ENCODE data around the gene RAB11FIP4. TPM values are rescaled to one million over a fixed set of nuclear protein-coding genes. Genes with fewer than 3 reads are reported as not detected.

Gene RAB11FIP4
- total and polyA plus RNA-seq, 4 donors: 1.5 to 16.0 (median 3.3) TPM

DNA sequence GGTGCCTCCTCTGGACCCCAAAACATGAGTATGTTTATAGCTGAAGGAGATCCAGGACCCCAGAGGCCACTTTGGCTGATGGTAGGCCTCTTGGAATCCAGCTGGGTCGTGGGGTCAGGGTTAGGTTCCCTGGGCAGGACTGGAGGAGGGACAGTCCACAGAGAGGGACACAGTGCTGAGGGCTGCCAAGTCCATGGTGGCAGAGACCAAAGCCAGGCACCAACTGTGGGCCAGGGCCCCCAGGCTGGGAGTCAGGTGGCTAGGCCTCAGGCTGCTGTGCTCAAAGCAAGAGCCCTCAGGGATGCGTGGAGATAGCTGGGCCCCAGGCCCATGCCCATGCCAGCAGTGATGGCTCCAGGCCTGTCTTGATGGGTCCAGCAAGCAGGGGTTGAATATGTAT lies 44.1 kb downstream of the RAB11FIP4 start:
- Histone ChIP-seq H3K36me3 (ENCODE audit: control insufficient read depth in 4 of 4, insufficient read depth in 3 of 4, low read depth in 1 of 4, low read length in 3 of 4) (no peaks in the 10 kb centered on the region), H3K4me3 (ENCODE audit: low read depth in 1 of 3, low read length in 3 of 3) (no peak overlapping the region), H3K9me3 (ENCODE audit: control insufficient read depth in 4 of 4, low read length in 3 of 4) (no peaks in the 10 kb centered on the region), H3K27ac (ENCODE audit: low read depth in 1 of 2, low read length in 2 of 2) (no peak overlapping the region), H3K9ac (ENCODE audit: low read depth in 1 of 2, low read length in 2 of 2) (no peak overlapping the region), H3K4me1 (ENCODE audit: control insufficient read depth in 4 of 4, insufficient read depth in 4 of 4, low read length in 3 of 4) (peaks cover 0 to 8% (median 0%) of the 10 kb centered on the region in 4 donors), H3K27me3 (ENCODE audit: control insufficient read depth in 4 of 4, insufficient read depth in 4 of 4, low read length in 3 of 4) (peaks cover 0 to 1% (median 0%) of the 10 kb centered on the region in 4 donors)
- WGBS: 77% methylated on average over 2 of the region's 2 CpGs
- TF ChIP-seq, protein P1, sequence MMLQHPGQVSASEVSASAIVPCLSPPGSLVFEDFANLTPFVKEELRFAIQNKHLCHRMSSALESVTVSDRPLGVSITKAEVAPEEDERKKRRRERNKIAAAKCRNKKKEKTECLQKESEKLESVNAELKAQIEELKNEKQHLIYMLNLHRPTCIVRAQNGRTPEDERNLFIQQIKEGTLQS (IDR thresholded peaks at IDR 0.05): no peak
- TF ChIP-seq, protein P2, sequence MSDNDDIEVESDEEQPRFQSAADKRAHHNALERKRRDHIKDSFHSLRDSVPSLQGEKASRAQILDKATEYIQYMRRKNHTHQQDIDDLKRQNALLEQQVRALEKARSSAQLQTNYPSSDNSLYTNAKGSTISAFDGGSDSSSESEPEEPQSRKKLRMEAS (IDR thresholded peaks at IDR 0.05): no peak
- TF ChIP-seq HNF4A (conservative IDR thresholded peaks at IDR 0.05): no peak
- TF ChIP-seq SP1 (IDR thresholded peaks at IDR 0.05): no peak
- TF ChIP-seq, protein P3, sequence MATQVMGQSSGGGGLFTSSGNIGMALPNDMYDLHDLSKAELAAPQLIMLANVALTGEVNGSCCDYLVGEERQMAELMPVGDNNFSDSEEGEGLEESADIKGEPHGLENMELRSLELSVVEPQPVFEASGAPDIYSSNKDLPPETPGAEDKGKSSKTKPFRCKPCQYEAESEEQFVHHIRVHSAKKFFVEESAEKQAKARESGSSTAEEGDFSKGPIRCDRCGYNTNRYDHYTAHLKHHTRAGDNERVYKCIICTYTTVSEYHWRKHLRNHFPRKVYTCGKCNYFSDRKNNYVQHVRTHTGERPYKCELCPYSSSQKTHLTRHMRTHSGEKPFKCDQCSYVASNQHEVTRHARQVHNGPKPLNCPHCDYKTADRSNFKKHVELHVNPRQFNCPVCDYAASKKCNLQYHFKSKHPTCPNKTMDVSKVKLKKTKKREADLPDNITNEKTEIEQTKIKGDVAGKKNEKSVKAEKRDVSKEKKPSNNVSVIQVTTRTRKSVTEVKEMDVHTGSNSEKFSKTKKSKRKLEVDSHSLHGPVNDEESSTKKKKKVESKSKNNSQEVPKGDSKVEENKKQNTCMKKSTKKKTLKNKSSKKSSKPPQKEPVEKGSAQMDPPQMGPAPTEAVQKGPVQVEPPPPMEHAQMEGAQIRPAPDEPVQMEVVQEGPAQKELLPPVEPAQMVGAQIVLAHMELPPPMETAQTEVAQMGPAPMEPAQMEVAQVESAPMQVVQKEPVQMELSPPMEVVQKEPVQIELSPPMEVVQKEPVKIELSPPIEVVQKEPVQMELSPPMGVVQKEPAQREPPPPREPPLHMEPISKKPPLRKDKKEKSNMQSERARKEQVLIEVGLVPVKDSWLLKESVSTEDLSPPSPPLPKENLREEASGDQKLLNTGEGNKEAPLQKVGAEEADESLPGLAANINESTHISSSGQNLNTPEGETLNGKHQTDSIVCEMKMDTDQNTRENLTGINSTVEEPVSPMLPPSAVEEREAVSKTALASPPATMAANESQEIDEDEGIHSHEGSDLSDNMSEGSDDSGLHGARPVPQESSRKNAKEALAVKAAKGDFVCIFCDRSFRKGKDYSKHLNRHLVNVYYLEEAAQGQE (IDR thresholded peaks at IDR 0.05): no peak
- no peak for TF ChIP-seq JUND (IDR thresholded peaks at IDR 0.05)
- no peak for TF ChIP-seq GABPA (IDR thresholded peaks at IDR 0.05 in 1 of 2, conservative IDR thresholded peaks at IDR 0.05 in 1 of 2)
- TF ChIP-seq, protein P4, sequence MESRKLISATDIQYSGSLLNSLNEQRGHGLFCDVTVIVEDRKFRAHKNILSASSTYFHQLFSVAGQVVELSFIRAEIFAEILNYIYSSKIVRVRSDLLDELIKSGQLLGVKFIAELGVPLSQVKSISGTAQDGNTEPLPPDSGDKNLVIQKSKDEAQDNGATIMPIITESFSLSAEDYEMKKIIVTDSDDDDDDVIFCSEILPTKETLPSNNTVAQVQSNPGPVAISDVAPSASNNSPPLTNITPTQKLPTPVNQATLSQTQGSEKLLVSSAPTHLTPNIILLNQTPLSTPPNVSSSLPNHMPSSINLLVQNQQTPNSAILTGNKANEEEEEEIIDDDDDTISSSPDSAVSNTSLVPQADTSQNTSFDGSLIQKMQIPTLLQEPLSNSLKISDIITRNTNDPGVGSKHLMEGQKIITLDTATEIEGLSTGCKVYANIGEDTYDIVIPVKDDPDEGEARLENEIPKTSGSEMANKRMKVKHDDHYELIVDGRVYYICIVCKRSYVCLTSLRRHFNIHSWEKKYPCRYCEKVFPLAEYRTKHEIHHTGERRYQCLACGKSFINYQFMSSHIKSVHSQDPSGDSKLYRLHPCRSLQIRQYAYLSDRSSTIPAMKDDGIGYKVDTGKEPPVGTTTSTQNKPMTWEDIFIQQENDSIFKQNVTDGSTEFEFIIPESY (IDR thresholded peaks at IDR 0.05): no peak
- no peak for TF ChIP-seq NR2F2 (IDR thresholded peaks at IDR 0.05)
- no peak for TF ChIP-seq EGR1 (IDR thresholded peaks at IDR 0.05; ENCODE audit: low read depth in 2 of 2)
- TF ChIP-seq YY1 (IDR thresholded peaks at IDR 0.05): no peak
- TF ChIP-seq RXRA (IDR thresholded peaks at IDR 0.05): no peak
- no peak for TF ChIP-seq RAD21 (IDR thresholded peaks at IDR 0.05)
- TF ChIP-seq, protein P5, sequence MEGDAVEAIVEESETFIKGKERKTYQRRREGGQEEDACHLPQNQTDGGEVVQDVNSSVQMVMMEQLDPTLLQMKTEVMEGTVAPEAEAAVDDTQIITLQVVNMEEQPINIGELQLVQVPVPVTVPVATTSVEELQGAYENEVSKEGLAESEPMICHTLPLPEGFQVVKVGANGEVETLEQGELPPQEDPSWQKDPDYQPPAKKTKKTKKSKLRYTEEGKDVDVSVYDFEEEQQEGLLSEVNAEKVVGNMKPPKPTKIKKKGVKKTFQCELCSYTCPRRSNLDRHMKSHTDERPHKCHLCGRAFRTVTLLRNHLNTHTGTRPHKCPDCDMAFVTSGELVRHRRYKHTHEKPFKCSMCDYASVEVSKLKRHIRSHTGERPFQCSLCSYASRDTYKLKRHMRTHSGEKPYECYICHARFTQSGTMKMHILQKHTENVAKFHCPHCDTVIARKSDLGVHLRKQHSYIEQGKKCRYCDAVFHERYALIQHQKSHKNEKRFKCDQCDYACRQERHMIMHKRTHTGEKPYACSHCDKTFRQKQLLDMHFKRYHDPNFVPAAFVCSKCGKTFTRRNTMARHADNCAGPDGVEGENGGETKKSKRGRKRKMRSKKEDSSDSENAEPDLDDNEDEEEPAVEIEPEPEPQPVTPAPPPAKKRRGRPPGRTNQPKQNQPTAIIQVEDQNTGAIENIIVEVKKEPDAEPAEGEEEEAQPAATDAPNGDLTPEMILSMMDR (IDR thresholded peaks at IDR 0.05; ENCODE audit: low read depth, low read length, missing input control): no peak
- no peak for TF ChIP-seq FOXA2 (IDR thresholded peaks at IDR 0.05)
- no peak for DNase-seq (ENCODE audit: low spot score)

All from liver (tissue), 9 donors.